Left hindlimb (tissue), 1 donor: ENCODE data around the gene PDZRN4.

Source experiments
- DNase-seq: peaks from one replicate; pipeline ENCODE4 v3.0.0-alpha.2; 2018

The PDZRN4 gene

GRCh38 chr12:41462312-41462711 lies 274.2 kb downstream of the PDZRN4 start:
- no peak for DNase-seq

- DNase-seq = no peak
These were observed 277.4 kb downstream of the PDZRN4 start for GRCh38 chr12:41465526-41465925.

GRCh38 chr12:41466300-41466699 lies 278.2 kb downstream of the PDZRN4 start:
- DNase-seq = no peak

GRCh38 chr12:41466802-41467201 lies 278.7 kb downstream of the PDZRN4 start:
- no peak for DNase-seq

GRCh38 chr12:41467591-41468325 lies 279.6 kb downstream of the PDZRN4 start:
- no peak for DNase-seq

GRCh38 chr12:41468341-41468740 lies 280.2 kb downstream of the PDZRN4 start:
- DNase-seq = no peak

- DNase-seq = no peak
These were observed 280.6 kb downstream of the PDZRN4 start for GRCh38 chr12:41468756-41469155.

- DNase-seq = no peak
These were observed 285.3 kb downstream of the PDZRN4 start for GRCh38 chr12:41473441-41473840.

- DNase-seq = no peak
These were observed 285.9 kb downstream of the PDZRN4 start for GRCh38 chr12:41474001-41474400.

GRCh38 chr12:41476499-41477439 lies 288.6 kb downstream of the PDZRN4 start:
- no peak for DNase-seq

GRCh38 chr12:41479426-41479825 lies 291.3 kb downstream of the PDZRN4 start:
- no peak for DNase-seq

- no peak for DNase-seq
These were observed 297.1 kb downstream of the PDZRN4 start for GRCh38 chr12:41485203-41485602.

GRCh38 chr12:41486718-41487117 lies 298.6 kb downstream of the PDZRN4 start:
- DNase-seq = no peak

- no peak for DNase-seq
These were observed 307.9 kb downstream of the PDZRN4 start for GRCh38 chr12:41496009-41496408.

GRCh38 chr12:41497409-41497808 lies 309.3 kb downstream of the PDZRN4 start:
- DNase-seq = no peak

GRCh38 chr12:41504976-41505375 lies 316.9 kb downstream of the PDZRN4 start:
- no peak for DNase-seq

- DNase-seq = no peak
These were observed 319.2 kb downstream of the PDZRN4 start for GRCh38 chr12:41507286-41507685.

- DNase-seq = no peak
These were observed 321.3 kb downstream of the PDZRN4 start for GRCh38 chr12:41509271-41510055.

GRCh38 chr12:41510470-41510869 lies 322.4 kb downstream of the PDZRN4 start:
- DNase-seq = no peak

GRCh38 chr12:41511247-41511646 lies 323.1 kb downstream of the PDZRN4 start:
- DNase-seq = no peak

GRCh38 chr12:41512497-41512896 lies 324.4 kb downstream of the PDZRN4 start:
- DNase-seq = no peak

GRCh38 chr12:41514021-41514777 lies 326.1 kb downstream of the PDZRN4 start:
- DNase-seq = no peak
